GM12873 (cell line): ENCODE data around the gene TTLL12.

Experiments used
- TF ChIP-seq, protein P1 (sequence below): IDR thresholded peaks from 2 replicates; pipeline ENCODE4 v1.5.1; 2012; ENCODE audit warnings: low read depth, mild to moderate bottlenecking, moderate library complexity, low read length, control low read depth; ENCODE audit not compliant: insufficient read depth; ENCODE audit errors: missing control alignments

The TTLL12 gene

DNA sequence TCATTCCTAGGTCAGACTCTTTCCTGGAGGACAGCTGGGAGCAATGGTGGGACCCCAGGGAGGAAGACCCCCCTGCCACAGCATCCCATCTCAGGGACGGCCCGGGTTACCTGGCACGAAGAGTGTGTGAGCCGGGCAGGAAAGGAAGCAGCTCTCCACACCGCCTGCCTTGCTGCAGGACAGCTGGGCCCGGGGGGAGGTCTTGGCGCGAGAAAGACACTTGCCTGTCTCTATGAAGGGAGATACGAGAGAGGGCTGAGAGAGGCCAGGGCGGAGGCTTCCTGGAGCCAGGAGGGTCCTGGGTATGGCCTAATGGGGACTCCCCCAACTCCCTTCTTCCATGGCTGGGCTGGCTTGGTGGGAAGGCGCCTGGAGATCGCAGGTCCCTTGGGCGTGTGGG lies 36.1 kb upstream of the TTLL12 start:
- TF ChIP-seq, protein P1, sequence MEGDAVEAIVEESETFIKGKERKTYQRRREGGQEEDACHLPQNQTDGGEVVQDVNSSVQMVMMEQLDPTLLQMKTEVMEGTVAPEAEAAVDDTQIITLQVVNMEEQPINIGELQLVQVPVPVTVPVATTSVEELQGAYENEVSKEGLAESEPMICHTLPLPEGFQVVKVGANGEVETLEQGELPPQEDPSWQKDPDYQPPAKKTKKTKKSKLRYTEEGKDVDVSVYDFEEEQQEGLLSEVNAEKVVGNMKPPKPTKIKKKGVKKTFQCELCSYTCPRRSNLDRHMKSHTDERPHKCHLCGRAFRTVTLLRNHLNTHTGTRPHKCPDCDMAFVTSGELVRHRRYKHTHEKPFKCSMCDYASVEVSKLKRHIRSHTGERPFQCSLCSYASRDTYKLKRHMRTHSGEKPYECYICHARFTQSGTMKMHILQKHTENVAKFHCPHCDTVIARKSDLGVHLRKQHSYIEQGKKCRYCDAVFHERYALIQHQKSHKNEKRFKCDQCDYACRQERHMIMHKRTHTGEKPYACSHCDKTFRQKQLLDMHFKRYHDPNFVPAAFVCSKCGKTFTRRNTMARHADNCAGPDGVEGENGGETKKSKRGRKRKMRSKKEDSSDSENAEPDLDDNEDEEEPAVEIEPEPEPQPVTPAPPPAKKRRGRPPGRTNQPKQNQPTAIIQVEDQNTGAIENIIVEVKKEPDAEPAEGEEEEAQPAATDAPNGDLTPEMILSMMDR: no peak

DNA sequence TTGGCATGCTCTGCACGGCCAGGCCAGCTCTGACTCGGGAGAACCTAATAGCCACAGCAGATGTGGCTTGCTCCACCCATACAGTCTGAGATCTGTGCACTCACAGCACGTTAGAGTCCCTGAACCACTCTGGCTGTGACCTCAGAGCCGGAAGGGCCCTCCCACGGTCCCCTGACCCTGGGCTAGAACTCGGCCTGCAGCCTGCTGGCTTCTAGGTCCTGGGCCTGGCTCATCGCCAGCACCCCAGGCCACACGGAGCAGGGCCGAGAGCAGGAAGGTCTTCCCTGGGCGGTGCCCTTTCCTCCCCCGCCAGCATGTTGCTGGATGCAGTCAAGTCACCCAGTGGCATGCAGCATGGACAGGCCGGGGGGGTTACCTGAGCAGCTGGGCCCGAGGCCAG lies 35.3 kb upstream of the TTLL12 start:
- TF ChIP-seq, protein P1: no peak

DNA sequence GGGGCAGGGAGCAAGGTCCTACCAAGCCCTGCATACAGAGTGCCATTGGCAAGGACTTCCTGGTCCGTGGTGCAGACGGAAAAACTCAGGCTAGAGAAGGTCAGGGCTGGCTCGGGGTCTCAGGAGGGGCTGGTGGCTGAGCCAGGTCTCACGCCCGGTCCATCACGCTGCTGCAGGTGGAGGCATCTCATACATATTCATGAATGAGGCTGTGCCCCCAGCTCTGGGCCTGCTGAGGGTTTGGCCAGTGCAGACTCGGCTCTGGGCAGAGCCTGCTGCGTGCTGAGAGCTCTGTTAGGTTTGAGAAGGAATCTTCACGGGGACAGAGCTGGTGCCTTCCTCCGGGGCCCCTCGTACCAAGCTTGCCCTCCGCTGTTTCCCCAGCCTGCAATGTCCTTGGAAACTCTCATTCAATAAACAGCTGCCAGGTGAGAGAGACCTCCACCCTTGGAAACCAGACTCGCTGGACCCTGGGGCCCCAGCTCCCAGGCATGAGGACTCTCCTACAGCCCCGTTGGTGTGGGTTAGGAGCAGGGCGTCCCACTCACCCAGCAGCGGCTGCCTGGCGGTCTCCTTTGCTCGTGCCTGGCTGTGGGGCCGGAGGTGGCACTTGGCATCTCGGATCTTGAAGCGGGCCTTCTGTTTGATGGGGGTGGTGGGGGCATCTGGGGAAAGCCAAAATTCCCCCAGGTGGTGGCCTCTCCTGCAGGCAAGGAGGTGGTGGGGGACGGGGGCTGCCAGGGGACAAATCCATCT lies 33.9 kb upstream of the TTLL12 start:
- TF ChIP-seq, protein P1: no peak

DNA sequence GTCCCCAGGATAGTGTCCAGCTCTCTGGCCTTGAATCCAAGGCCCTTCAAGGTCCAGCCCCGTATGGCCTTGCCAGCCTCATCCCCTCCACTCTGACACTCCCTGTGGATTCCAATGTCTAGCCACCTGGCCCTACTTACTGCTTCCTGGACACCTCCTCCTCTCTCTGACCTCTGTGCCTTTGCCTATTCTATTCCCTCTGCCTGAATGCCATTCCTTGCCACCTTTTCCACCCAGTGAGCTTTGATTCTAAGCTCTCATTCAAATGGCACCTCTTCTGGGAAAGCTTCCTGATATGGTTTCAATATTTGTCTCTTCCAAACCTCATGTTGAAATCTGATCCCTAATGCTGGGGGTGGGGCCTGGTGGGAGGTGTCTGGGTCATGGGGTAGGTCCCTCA lies 31.9 kb upstream of the TTLL12 start:
- TF ChIP-seq, protein P1: no peak

DNA sequence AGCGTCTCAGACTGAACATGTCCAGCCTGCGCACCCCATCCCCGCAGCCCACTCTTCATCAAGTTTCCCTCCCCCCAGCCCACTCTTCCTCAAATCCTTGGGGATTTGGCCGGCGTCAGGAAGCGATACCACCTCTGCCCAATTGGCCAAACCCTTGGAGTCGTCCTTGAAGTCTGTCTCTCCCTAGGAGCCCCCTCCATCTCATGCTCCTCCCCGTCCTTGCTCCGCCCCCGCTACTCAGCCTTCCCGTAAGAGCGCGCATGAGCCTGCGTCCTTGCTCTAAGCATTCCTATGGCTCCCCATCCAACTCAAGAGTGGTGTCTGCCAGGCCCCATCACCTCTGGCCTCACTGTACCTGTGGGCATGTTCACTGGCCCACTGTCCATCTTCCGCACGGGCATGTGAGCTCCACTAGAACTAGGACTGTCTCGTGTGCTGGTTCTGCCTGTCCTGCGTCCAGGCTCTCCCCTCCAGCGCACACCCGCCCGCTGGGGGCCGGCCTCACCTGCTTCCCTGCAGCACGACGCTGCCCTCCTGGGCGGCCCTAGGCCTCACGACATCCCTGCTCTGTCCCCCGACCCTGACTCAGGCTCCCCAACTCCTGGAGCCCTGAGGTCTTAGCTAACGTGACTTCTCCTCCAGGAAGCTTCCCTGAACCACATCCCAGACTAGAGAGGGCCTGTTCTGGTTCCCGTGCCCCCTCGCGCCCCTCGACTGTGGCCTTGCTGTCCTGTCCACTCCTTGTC lies 30.5 kb upstream of the TTLL12 start:
- TF ChIP-seq, protein P1: no peak

DNA sequence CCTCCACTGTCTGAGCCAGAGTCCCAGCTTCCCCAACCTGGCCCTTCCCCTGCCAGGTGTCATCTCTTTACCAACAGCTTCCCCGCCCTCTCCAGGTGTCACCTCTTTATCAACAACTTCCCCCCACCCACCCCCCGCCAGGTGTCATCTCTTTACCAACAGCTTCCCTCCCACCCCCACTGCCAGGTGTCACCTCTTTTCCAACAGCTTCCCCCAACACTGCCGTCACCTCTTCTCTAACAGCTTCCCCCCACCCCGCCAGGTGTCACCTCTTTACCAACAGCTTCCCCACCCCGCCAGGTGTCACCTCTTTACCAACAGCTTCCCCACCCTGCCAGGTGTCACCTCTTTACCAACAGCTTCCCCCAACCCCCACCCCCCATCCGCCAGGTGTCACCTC lies 29.8 kb upstream of the TTLL12 start:
- TF ChIP-seq, protein P1: no peak

DNA sequence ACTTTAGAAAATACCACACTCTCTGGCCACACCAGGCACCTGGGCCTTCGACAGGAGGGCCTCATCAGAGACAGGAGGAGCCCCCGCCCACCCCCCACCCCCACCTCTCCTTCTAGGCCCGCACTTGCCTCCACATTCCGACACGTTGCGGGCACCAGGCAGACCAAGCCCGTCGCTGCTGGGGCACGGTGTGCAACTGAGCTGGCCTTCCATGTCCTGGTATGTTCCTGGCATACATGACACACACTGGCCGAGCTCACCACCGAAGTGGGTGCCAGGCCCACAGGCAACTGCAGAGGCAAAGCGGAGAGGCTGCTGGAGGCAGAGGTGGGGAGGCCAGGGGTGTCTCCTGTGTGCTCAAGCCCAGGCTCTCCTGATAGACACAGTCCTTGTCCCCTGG lies 27.0 kb upstream of the TTLL12 start:
- TF ChIP-seq, protein P1: no peak
